Erythroblast (primary cell): ENCODE measurements around the gene SREK1.

ENCODE experiments used
- GATA1 ChIP-seq: IDR thresholded peaks from 2 replicates; pipeline ENCODE4 v1.6.1; 2011; ENCODE audit warnings: low read depth, mild to moderate bottlenecking, control low read depth, low read length, moderate library complexity
- POLR2A ChIP-seq: IDR thresholded peaks from 2 replicates; pipeline ENCODE4 v1.6.1; 2011; ENCODE audit warnings: mild to moderate bottlenecking, low read length

DNA sequence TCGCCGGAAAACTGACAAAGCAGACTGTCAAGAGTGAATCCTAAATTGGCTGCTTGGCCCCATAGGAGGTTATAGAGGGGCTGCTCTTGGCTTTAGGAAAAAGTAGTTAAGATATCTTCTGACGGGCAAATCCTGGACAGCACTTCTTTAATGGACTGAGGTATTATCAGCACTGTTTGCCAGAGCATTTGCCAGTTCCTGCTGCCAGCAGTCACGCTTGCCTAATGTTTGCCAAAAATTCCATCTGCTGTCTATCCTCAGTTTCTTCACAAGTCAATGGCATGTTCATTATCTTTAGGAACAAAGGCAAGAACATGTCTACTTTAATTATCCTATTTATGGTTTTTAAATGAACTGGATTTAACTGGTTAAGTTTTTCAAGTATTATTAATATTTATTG lies 25.8 kb upstream of the SREK1 start:
- no peak for TF ChIP-seq POLR2A
- TF ChIP-seq GATA1, result no peak
